Transverse colon (tissue), 3 donors: ENCODE measurements around the gene RUFY4.

Experiments
- CTCF ChIP-seq, 5 experiments: fragments of 200-600 bp in 3 of 5; fragments of 450-650 bp in 2 of 5; sonication (generic) in 3 of 5; IDR thresholded peaks; 1 replicate in 2 of 5; 2 replicates in 3 of 5; pipeline ENCODE4 v1.5.1; 2016 to 2017; ENCODE audit warnings: antibody characterized with exemption in 5 of 5, inconsistent platforms in 3 of 5, mild to moderate bottlenecking in 2 of 5, moderate library complexity in 1 of 5
- POLR2A ChIP-seq: fragments of 450-650 bp; IDR thresholded peaks from one replicate; pipeline ENCODE4 v1.6.1; 2016; ENCODE audit warnings: antibody characterized with exemption, mild to moderate bottlenecking, moderate library complexity

DNA sequence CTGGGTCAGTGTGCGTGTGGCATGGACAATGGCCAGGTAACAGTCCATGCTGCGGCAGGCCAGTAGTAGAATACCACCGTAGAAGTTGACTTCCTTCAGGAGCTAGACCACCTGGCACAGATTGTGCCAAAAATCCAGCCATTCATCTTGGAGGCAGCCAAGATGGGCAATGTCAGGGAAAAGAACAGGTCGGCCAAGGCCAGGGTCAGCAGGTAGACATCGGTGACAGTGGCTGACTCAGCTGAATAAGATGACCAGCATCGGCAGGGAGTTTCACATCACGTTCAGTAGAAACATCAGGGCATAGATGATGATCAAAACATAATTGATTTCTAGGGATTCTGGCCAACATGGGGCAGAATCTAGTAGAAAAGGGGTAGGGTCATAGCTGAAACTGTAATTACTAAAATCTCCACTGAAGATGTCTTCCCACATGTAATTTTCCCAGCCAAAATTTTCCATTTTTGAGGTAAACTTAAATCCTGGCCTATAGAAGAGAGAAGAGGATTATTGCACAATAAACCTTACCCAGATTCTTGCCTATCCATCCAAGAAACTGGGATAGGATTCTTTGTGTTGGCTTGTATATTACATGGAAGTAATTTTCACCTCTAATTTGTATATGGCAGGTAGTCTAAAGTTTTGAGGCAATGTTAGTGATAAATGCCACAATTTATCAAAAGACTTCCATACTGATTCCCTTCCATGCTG, 7.9 kb upstream of the RUFY4 start:
- TF ChIP-seq CTCF (IDR thresholded peaks at IDR 0.05), result no peak
- TF ChIP-seq POLR2A, result no peak
